OCI-M2 (cell line): ENCODE results near the gene KCNJ18.
"Not testable (repeated sequence)": the region's sequence is repeated elsewhere in the genome, so short reads cannot be mapped to it uniquely, and the experiment has no call there.

Experiments
- DNase-seq: peaks from one replicate; lab custom pipeline; 2025; ENCODE audit not compliant: unreplicated experiment; lab: John Stamatoyannopoulos, UW

Gene KCNJ18

DNA sequence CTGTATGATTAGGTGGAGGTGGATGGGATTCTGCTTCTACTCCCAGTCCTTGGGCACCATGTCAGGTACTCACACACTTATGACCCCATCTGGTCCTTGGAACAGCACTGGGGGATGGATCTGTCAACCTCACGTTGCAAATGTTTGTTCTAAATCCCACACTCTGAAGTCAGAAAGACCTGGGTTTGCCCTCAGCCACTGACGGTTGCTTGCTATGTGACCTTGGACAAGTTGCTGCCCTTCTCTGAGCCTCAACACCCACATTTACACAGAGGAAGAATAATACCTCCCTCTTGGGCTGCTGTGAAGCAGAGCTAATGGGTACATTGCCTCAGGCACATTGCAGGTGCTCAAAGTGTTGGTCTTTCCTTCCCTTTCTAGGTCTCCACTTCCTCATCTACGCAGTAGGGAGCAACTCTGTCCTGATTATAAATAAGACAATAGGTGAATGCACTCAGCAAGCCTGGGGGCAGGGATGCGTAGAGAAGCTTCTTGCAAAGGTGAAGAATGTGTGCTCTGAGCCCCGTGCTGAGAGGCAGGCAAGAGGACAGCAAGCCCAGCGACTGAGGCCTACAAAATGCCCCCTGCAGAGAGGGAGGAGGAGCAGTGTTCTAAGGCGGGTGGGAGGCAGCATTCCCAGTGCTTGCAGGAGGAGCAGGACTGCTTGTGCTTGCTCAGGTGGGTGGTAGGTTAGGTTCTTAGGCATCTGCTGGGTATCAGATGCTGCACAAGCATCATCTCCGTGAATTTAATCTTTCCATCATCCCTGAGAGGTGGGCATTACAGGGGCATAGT, 21.8 kb upstream of the KCNJ18 start:
- not testable (repeated sequence) for DNase-seq

GRCh38 chr17:21671437-21671836, 20.9 kb upstream of the KCNJ18 start:
- not testable (repeated sequence) for DNase-seq

DNA sequence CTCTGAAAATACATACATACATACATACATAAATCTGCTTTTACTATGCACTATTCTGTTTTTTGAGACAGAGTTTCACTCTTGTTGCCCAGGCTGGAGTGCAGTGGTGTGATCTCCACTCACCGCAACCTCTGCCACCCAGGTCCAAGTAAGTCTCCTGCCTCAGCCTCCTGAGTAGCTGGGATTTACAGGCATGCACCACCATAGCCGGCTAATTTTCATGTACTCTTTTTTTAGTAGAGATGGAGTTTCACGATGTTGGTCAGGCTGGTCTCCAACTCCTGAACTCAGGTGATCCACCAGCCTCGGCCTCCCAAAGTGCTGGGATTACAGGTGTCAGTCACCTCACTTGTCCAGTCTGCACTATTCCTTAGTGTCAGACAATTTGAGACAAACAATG, 20.5 kb upstream of the KCNJ18 start:
- DNase-seq = not testable (repeated sequence)

DNA sequence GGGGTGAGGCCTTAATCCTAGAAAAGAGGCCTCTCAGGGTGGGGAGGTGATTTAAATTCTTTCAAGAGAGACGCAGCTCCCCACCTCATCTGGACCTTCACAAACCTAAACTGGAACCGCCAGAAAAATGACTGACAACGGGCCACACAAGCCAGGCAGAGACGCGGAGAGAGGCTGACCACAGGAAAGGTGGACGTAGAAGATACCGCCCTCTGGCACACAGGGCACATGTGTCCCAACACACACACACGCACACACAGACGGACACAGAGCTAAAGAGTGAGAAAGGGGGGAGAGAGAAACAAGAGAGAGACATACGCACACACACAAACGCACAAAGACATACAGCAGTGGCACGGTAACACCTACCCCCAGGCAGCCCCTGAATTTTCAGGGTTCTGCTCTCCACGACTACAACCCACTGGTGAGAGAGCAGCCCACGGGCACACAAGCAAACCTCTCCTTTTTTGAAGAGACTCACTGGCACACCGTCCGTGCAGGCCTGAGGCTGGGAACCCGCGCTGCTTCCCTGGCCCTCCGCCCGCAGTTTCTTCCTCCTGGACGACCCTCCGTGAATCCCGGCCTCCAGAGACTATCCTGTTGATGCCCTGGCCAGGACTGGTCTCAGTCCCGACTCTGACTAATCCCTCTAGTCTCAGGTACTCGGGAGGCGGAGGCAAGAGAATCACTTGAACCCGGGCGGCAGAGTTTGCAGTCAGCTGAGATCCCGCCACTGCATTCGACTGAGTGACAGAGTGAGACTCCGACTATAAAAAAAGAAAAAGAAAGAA, 18.7 kb upstream of the KCNJ18 start:
- not testable (repeated sequence) for DNase-seq

- no peak for DNase-seq
Measured at GRCh38 chr17:21674242-21674731, 18.0 kb upstream of the KCNJ18 start.

DNA sequence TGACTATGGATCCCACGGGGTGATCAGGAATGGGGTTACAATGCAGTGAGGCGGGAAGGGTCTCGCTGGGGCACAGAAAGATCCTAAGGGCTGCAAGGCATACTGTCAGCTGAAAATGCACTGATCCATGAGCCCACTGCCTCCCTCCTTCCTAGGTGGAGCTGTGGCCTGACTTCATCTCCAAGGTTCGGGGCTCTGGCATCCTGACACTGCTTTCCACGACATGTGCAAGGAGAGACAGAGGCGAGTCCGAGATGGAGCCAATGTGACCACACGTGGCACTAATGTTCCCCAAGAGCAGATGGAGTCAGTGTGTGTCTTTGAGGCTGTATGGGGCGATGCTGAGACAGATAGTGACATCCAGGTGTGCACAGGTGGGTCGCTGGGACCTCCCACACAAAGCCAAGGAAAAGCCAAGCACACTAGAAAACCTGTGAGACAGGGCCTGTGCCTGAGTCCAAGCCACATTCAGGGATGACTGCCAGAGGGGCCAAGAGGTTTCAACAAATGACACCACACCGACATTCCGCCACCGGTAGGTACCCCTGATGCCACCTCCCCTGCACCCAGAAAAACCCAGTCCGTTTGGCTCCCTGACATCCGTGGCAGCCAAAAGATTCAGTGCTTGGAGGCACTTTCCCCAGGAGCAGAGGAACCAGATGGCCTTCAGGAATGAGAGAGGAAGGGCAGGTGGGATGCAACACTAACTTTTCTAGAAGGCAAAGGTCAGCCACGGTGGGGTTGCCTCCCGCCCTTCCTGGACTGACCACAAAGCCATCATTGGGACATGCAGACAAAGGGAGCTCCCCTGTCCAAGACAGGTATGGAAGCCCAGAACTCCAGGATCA, 17.2 kb upstream of the KCNJ18 start:
- DNase-seq = not testable (repeated sequence)

- not testable (repeated sequence) for DNase-seq
Measured at GRCh38 chr17:21675739-21676130, 16.6 kb upstream of the KCNJ18 start.

- no peak for DNase-seq
Measured at GRCh38 chr17:21676281-21677111, 15.8 kb upstream of the KCNJ18 start.

DNA sequence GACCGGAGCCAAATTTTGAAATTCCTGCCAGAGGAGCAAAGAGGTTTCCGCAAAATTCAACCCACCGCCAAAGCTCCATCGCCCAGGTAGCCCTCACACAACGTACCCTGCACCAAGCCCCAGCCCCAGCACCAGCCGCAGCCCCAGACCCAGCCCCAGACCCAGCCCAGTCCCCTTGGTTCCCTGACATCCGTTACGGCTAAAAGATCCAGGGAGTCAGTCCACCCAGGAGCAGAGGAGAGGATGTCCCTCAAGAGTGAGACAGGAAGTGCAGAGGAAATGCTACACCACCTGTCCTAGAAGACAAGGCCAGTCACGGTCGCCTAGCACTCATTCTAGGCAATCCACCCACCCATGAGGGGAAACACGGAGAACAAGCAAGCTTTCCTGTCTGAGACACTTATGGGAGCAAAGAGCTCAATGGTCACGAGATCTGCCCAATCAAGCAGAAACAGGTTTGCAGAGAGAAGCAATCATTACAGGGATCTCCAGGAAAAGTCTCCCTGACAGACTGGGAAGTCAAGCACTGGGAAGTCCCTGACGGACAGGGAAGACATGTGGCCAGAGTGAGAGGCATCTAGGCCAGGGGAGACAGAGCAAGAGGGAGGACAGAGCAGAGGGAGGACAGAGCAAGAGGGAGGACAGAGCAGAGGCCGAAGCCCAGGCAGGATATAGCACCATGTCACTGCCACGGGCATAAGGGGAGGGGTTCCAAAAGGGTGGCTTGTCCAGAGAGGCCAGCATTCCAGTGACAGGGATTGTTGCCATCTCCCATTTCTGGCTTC, 15.0 kb upstream of the KCNJ18 start:
- DNase-seq = no peak

GRCh38 chr17:21677911-21678310, 14.4 kb upstream of the KCNJ18 start:
- DNase-seq = no peak

DNA sequence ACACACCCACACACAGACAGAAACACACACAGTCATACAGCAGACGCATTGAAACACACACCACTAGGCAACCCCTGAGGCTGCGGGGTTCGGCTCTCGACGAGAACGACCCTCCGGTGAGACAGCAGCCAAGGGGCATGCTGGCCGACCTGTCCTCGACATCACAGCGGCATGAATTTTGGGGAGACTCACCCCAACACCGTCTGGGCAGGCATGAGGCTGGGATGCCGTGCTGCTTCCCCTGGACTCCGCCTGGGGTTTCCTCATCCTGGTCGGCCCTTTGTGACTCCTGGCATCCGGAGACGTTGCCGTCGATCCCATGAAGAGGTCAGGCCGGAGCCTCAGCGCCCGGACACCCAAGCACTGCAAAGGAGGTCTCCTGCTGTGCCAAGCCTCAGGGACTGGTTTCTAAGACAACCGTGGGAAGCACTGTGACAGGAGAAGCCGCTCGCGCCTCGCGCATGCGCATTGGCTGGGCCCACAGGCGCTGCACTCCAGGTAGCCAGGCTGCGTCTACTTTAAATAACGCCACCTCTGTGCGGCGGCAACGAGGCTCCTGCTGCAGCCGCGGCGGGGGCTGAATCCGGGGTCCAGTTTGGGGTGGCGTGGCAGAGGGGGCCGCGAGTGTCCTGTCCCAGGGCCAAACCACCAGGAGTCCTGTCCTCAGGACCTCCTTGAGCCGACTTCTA, 13.8 kb upstream of the KCNJ18 start:
- DNase-seq = no peak

DNA sequence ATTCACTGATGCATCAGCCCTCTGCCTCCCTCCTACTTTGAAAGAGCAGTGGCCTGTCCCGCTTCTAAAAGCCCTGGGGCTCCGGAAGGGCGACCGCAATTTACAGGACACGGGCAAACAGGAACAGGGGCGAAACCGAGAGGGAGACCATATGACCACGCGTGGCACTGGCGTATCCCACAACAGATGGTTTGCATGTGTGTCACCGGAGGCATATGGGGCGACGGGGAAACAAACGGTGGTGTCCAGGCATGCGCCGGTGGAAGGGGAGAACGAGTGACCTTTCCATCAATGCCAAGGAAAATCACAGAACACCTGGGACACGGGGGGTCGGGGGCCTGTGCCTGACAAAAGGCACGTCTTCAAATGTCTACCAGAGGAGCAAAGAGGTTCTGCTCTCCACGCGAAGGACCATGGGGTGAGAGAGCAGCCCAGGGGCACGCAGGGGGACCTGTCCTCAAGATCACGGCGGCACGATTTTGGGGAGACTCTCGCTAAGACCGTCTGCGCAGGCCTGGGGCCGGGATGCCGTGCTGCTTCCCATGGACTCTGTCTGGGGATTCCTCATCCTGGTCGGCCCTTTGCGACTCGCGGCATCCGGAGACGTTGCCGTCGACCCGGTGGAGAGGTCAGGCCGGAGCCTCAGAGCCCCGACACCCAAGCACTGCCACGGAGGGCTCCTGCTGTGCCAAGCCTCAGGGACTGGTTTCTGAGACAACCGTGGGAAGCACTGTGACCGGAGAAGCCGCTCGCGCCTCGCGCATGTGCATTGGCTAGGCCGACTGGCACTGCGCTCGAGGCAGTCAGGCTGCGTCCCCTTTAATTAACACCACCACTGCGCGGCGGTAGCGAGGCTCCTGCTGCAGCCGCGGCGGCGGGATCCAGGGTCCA, 12.8 kb upstream of the KCNJ18 start:
- no peak for DNase-seq

DNA sequence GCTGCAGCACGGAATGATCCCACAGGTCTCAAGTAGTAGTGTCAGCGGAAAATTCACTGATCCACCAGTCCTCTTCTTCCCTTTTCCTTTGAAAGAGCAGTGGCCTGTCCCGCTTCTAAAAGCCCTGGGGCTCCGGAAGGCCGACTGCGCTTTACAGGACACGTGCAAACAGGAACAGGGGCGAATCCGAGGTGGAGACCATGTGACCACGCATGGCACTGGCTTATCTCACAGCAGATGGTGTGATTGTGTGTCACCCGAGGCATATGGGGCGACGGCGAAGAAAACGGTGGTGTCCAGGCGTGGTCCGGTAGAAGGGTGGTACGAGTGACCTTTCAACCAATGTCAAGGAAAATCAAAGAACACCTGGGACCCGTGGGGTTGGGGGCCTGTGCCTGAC, 12.0 kb upstream of the KCNJ18 start:
- DNase-seq = no peak

GRCh38 chr17:21680850-21681351, 11.4 kb upstream of the KCNJ18 start:
- DNase-seq = not testable (repeated sequence)

DNA sequence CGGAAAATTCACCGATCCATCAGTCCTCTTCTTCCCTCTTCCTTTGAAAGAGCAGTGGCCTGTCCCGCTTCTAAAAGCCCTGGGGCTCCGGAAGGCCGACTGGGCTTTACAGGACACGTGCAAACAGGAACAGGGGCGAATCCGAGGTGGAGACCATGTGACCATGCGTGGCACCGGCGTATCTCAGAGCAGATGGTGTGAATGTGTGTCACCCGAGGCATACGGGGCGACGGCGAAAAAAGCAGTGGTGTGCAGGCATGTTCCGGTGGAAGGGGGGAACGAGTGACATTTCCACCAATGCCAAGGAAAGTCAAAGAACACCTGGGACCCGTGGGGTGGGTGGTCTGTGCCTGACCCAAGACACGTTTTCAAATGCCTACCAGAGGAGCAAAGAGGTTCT, 10.7 kb upstream of the KCNJ18 start:
- DNase-seq = not testable (repeated sequence)

- not testable (repeated sequence) for DNase-seq
Measured at GRCh38 chr17:21682130-21682529, 10.2 kb upstream of the KCNJ18 start.

GRCh38 chr17:21683142-21683712, 9.1 kb upstream of the KCNJ18 start:
- DNase-seq = not testable (repeated sequence)
